ENCODE measurements around the gene EYS.

GRCh38 chr6:65545920-65546319 lies 161.1 kb downstream of the EYS start:
- TF ChIP-seq ESRRG (CRISPR knock-in tag; IDR thresholded peaks at IDR 0.05) (no peak), CREB5 (CRISPR knock-in tag; IDR thresholded peaks at IDR 0.05; ENCODE audit: low read depth) (no peak), ZC3H10 (CRISPR knock-in tag; IDR thresholded peaks at IDR 0.05) (no peak), ZFP30 (CRISPR knock-in tag; IDR thresholded peaks at IDR 0.05) (no peak), RARB (CRISPR knock-in tag; IDR thresholded peaks at IDR 0.05) (no peak)
- TF ChIP-seq, protein P1, sequence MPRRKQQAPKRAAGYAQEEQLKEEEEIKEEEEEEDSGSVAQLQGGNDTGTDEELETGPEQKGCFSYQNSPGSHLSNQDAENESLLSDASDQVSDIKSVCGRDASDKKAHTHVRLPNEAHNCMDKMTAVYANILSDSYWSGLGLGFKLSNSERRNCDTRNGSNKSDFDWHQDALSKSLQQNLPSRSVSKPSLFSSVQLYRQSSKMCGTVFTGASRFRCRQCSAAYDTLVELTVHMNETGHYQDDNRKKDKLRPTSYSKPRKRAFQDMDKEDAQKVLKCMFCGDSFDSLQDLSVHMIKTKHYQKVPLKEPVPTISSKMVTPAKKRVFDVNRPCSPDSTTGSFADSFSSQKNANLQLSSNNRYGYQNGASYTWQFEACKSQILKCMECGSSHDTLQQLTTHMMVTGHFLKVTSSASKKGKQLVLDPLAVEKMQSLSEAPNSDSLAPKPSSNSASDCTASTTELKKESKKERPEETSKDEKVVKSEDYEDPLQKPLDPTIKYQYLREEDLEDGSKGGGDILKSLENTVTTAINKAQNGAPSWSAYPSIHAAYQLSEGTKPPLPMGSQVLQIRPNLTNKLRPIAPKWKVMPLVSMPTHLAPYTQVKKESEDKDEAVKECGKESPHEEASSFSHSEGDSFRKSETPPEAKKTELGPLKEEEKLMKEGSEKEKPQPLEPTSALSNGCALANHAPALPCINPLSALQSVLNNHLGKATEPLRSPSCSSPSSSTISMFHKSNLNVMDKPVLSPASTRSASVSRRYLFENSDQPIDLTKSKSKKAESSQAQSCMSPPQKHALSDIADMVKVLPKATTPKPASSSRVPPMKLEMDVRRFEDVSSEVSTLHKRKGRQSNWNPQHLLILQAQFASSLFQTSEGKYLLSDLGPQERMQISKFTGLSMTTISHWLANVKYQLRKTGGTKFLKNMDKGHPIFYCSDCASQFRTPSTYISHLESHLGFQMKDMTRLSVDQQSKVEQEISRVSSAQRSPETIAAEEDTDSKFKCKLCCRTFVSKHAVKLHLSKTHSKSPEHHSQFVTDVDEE (CRISPR knock-in tag; IDR thresholded peaks at IDR 0.05), result no peak

All from SK-N-SH treated with all-trans-retinoic acid at 6 μM for 48 hours (cell line).